ENCODE results near the gene C12orf76. TPM values are rescaled to one million over a fixed set of nuclear protein-coding genes. Genes with fewer than 3 reads are reported as not detected.

The C12orf76 gene
- total and polyA plus RNA-seq, 4 donors, result 15.4 to 30.5 (median 23.9) TPM

GRCh38 chr12:109991586-109991985, 56.7 kb downstream of the C12orf76 start:
- no peaks in the 10 kb centered on the region for H3K9me3 ChIP-seq (ENCODE audit: control insufficient read depth in 4 of 4, insufficient read depth in 3 of 4, low read length in 3 of 4)
- whole genome bisulfite sequencing, 2 donors, result 94 to 98% methylated on average over 5 of the region's 5 CpGs
- DNase-seq (no peak), ATAC-seq (ENCODE audit: insufficient read depth, low FRiP score) (no peak)
- H3K27ac ChIP-seq (ENCODE audit: low read depth in 1 of 2, low read length in 1 of 2), result no peak overlapping the region
- no peaks in the 10 kb centered on the region for H3K27me3 ChIP-seq (ENCODE audit: control insufficient read depth in 3 of 3, insufficient read depth in 3 of 3, low read length in 2 of 3)
- TF ChIP-seq CTCF (IDR thresholded peaks at IDR 0.05; ENCODE audit: control extremely low read depth, extremely low read depth), result no peak
- no peak overlapping the region for H3K9ac ChIP-seq (ENCODE audit: insufficient read depth in 1 of 2, low read length in 2 of 2)
- no peak overlapping the region for H3K4me3 ChIP-seq
- peaks cover 5 to 16% (median 13%) of the 10 kb centered on the region in 4 donors for H3K36me3 ChIP-seq (ENCODE audit: control insufficient read depth in 4 of 4, insufficient read depth in 4 of 4, low read length in 4 of 4)
- peaks cover 0 to 13% (median 4%) of the 10 kb centered on the region in 5 donors for H3K4me1 ChIP-seq (ENCODE audit: control insufficient read depth in 5 of 5, insufficient read depth in 5 of 5, low read length in 5 of 5)

Small RNAs within 50 kb of the gene (small RNA-seq; reads per million reads assigned to genes)
- not detected for gene AC007546.2 (ENCODE audit: low replicate concordance)

Other genes with a start within 250 kb of the C12orf76 start
- 1 to 10 TPM; 2.1 to 6.5 TPM for gene TRPV4, start 215.1 kb downstream of the C12orf76 start, total RNA-seq
- 1 to 10 TPM; 1.9 to 2.3 TPM for gene TRPV4, start 215.1 kb downstream of the C12orf76 start, polyA plus RNA-seq
- gene GLTP, start 168.0 kb downstream of the C12orf76 start, total RNA-seq, result 10 to 100 TPM; 35.5 to 49.2 TPM
- 10 to 100 TPM; 31.2 to 46.1 TPM for gene GLTP, start 168.0 kb downstream of the C12orf76 start, polyA plus RNA-seq
- 10 to 100 TPM; 13.2 to 17.5 TPM for gene TCHP, start 148.2 kb downstream of the C12orf76 start, total RNA-seq
- 10 to 100 TPM; 10.4 to 10.8 TPM for gene TCHP, start 148.2 kb downstream of the C12orf76 start, polyA plus RNA-seq
- 10 to 100 TPM; 55.5 to 75.8 TPM for gene GIT2, start 52.2 kb downstream of the C12orf76 start, total RNA-seq
- gene GIT2, start 52.2 kb downstream of the C12orf76 start, polyA plus RNA-seq, result 10 to 100 TPM; 13.5 to 24.7 TPM
- gene ANKRD13A, start 49.1 kb downstream of the C12orf76 start, total RNA-seq, result 10 to 100 TPM; 68.8 to 83.0 TPM
- gene ANKRD13A, start 49.1 kb downstream of the C12orf76 start, polyA plus RNA-seq, result 10 to 100 TPM; 21.6 to 38.8 TPM
- 10 to 100 TPM; 15.7 to 43.1 TPM for gene IFT81, start 75.8 kb upstream of the C12orf76 start, total RNA-seq
- 1 to 10 TPM; 5.4 to 5.8 TPM for gene IFT81, start 75.8 kb upstream of the C12orf76 start, polyA plus RNA-seq
- 100 to 1,000 TPM; 162 to 240 TPM for gene ATP2A2, start 232.7 kb upstream of the C12orf76 start, total RNA-seq
- 100 to 1,000 TPM in 1 of 2 donors, 10 to 100 TPM in 1; 34.1 to 110 TPM for gene ATP2A2, start 232.7 kb upstream of the C12orf76 start, polyA plus RNA-seq

All from lung (tissue), 13 donors.